Measurements from ENCODE around the gene ACSBG1.

The ACSBG1 gene

DNA sequence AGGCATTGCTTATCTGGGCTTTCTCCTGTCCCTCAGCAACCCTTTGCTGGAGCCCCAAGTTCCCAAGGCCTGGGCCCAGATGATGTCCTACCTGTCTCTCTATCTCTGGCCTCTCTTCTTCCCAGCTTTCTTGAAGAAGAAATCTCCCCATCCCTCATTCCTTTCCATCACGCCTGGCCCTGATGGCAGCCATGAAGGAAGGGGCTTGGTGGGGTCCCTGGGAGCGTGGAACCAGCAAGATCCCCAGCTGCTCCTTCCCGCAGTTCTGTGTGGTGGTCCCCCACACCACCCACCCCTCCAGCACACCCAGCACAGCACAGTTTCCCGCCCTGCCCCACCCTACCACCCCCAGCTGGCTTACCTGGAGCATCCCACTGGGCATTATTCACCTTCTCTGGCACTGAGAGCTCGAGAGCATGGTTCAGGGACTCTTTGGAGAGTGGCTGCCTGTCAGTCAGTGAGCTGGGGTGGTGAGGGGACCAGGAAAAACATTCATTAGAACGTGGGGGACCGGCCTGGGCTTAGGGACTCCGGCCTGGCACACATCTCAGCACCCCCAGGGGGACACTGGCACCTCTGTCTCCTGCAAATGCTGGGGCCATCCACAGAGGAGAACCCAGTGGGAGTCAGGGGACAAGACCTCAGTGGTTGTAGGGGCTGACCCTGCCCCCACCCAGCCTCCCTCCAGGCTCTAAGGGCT lies 26.6 kb downstream of the ACSBG1 start:
- H3K4me3 ChIP-seq (ENCODE audit: low read length) = no peak overlapping the region
- DNase-seq (ENCODE audit: low read depth) = no peak
- TF ChIP-seq CTCF (IDR thresholded peaks at IDR 0.05; ENCODE audit: insufficient read depth, low read depth, low read length, missing control alignments) = no peak

GRCh38 chr15:78207110-78207458 lies 27.3 kb downstream of the ACSBG1 start:
- no peak for TF ChIP-seq CTCF (IDR thresholded peaks at IDR 0.05; ENCODE audit: insufficient read depth, low read depth, low read length, missing control alignments)
- DNase-seq (ENCODE audit: low read depth) = no peak
- H3K4me3 ChIP-seq (ENCODE audit: low read length) = no peak overlapping the region

DNA sequence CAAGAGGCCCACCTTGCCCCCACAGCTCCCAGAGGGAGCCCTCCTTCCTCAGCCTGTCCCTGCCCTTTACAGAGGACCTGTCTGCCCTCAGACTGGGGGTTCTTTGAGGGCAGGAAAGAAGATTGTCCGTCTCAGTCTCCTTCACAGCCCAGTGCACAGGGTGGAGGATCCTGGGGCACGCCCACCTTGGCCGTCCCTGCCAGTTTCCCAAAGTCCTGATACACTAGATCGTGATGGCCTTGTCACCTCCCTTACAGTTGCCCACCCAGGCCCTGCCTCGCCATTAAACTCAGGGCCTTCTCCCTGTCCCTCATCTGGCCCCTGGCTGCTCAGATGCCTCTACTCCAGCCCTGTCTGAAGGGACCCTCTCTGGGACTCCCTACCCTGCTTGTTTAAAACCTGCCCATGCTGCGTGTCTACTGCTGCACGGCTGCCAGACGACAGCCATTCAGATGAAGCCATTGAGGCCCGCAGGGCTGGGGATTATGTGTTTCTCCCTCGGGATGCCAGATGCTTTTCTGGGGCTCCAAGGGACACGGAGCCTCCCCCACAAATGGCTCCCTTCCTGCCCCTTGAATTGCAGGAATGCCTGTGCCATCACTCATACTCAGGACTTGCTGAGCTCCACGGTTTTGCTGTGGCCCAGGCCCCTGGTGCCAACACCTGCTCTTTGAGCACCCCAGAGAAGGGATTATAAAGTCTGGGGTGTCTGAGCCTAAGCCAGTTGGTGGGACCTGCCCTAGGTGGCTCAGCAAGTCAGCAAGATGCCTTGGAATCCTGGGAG lies 27.8 kb downstream of the ACSBG1 start:
- DNase-seq (ENCODE audit: low read depth) = no peak

GRCh38 chr15:78205856-78206255 lies 28.5 kb downstream of the ACSBG1 start:
- no peak overlapping the region for H3K4me3 ChIP-seq (ENCODE audit: low read length)
- no peak for TF ChIP-seq CTCF (IDR thresholded peaks at IDR 0.05; ENCODE audit: insufficient read depth, low read depth, low read length, missing control alignments)
- no peak for DNase-seq (ENCODE audit: low read depth)

More for the DNA sequence above, 27.8 kb downstream of the ACSBG1 start:
- TF ChIP-seq CTCF (IDR thresholded peaks at IDR 0.05; ENCODE audit: insufficient read depth, low read depth, low read length, missing control alignments) = no peak
- no peak overlapping the region for H3K4me3 ChIP-seq (ENCODE audit: low read length)

GRCh38 chr15:78205337-78205736 lies 29.0 kb downstream of the ACSBG1 start:
- TF ChIP-seq CTCF (IDR thresholded peaks at IDR 0.05; ENCODE audit: insufficient read depth, low read depth, low read length, missing control alignments) = no peak
- no peak overlapping the region for H3K4me3 ChIP-seq (ENCODE audit: low read length)
- no peak for DNase-seq (ENCODE audit: low read depth)

GRCh38 chr15:78204351-78205309 lies 29.7 kb downstream of the ACSBG1 start:
- no peak for TF ChIP-seq CTCF (IDR thresholded peaks at IDR 0.05; ENCODE audit: insufficient read depth, low read depth, low read length, missing control alignments)
- no peak for DNase-seq (ENCODE audit: low read depth)
- no peak overlapping the region for H3K4me3 ChIP-seq (ENCODE audit: low read length)
